ENCODE results near the gene ELOVL6. TPM values are rescaled to one million over a fixed set of nuclear protein-coding genes. Genes with fewer than 3 reads are reported as not detected.
A peak's percentile ranks its signal among the peaks of the same experiment; 100 is the strongest.
"Not testable (repeated sequence)": the region's sequence is repeated elsewhere in the genome, so short reads cannot be mapped to it uniquely, and the experiment has no call there.

ELOVL6 gene
- polyA plus RNA-seq (ENCODE audit: insufficient read length in 3 of 3): 10 to 100 TPM; 31.7 to 35.3 (median 31.9) TPM
- long read RNA-seq, donor 1, full-length matches to known transcripts: 10 of 10 reads
- long read RNA-seq, donor 1, partial matches to known transcripts: 0 of 10 reads
- long read RNA-seq, donor 1, other reads (novel, unspliced or antisense): 0 of 10 reads
- long read RNA-seq, donor 2, full-length matches to known transcripts: 18 of 18 reads
- long read RNA-seq, donor 2, partial matches to known transcripts: 0 of 18 reads
- long read RNA-seq, donor 2, other reads (novel, unspliced or antisense): 0 of 18 reads
- long read RNA-seq, donor 3, full-length matches to known transcripts: 9 of 9 reads
- long read RNA-seq, donor 3, partial matches to known transcripts: 0 of 9 reads
- long read RNA-seq, donor 3, other reads (novel, unspliced or antisense): 0 of 9 reads
- long read RNA-seq, donor 4, full-length matches to known transcripts: 11 of 11 reads
- long read RNA-seq, donor 4, partial matches to known transcripts: 0 of 11 reads
- long read RNA-seq, donor 4, other reads (novel, unspliced or antisense): 0 of 11 reads
- long read RNA-seq, donor 5, partial matches to known transcripts: 0 of 2 reads
- long read RNA-seq, donor 5, other reads (novel, unspliced or antisense): 0 of 2 reads
- long read RNA-seq, donor 6, transcript ELOVL6-201 (4 exons, 3,090 nt): major isoform, 24 of 27 reads
- long read RNA-seq, donor 6, partial matches to known transcripts: 0 of 27 reads
- long read RNA-seq, donor 6, other reads (novel, unspliced or antisense): 0 of 27 reads
- long read RNA-seq, donor 7, full-length matches to known transcripts: 12 of 12 reads
- long read RNA-seq, donor 7, partial matches to known transcripts: 0 of 12 reads
- long read RNA-seq, donor 7, other reads (novel, unspliced or antisense): 0 of 12 reads
- long read RNA-seq, donor 8, full-length matches to known transcripts: 8 of 8 reads
- long read RNA-seq, donor 8, partial matches to known transcripts: 0 of 8 reads
- long read RNA-seq, donor 8, other reads (novel, unspliced or antisense): 0 of 8 reads
- long read RNA-seq, donor 9, transcript ELOVL6-201 (4 exons, 3,090 nt): major isoform, 10 of 12 reads
- long read RNA-seq, donor 9, partial matches to known transcripts: 0 of 12 reads
- long read RNA-seq, donor 9, other reads (novel, unspliced or antisense): 0 of 12 reads
- long read RNA-seq, donor 10, full-length matches to known transcripts: 6 of 6 reads
- long read RNA-seq, donor 10, partial matches to known transcripts: 0 of 6 reads
- long read RNA-seq, donor 10, other reads (novel, unspliced or antisense): 0 of 6 reads
- long read RNA-seq, donor 11, partial matches to known transcripts: 0 of 5 reads
- long read RNA-seq, donor 11, other reads (novel, unspliced or antisense): 0 of 5 reads
- long read RNA-seq, donor 12, transcript ELOVL6-201 (4 exons, 3,090 nt): major isoform, 8 of 8 reads
- long read RNA-seq, donor 12, partial matches to known transcripts: 0 of 8 reads
- long read RNA-seq, donor 12, other reads (novel, unspliced or antisense): 0 of 8 reads
- long read RNA-seq, donor 13, full-length matches to known transcripts: 4 of 4 reads
- long read RNA-seq, donor 13, partial matches to known transcripts: 0 of 4 reads
- long read RNA-seq, donor 13, other reads (novel, unspliced or antisense): 0 of 4 reads
- long read RNA-seq, donor 14, full-length matches to known transcripts: 17 of 17 reads
- long read RNA-seq, donor 14, partial matches to known transcripts: 0 of 17 reads
- long read RNA-seq, donor 14, other reads (novel, unspliced or antisense): 0 of 17 reads
- long read RNA-seq, donor 15, full-length matches to known transcripts: 21 of 21 reads
- long read RNA-seq, donor 15, partial matches to known transcripts: 0 of 21 reads
- long read RNA-seq, donor 15, other reads (novel, unspliced or antisense): 0 of 21 reads
- long read RNA-seq, donor 16, full-length matches to known transcripts: 16 of 16 reads
- long read RNA-seq, donor 16, partial matches to known transcripts: 0 of 16 reads
- long read RNA-seq, donor 16, other reads (novel, unspliced or antisense): 0 of 16 reads

- DNase-seq: peak; percentile 79
Observed at GRCh38 chr4:110198435-110199416, at the start of gene ELOVL6. Gene ELOVL6 (minus strand): TSS chr4:110198615. CDS start chr4:110198335, 280 bp downstream.

DNA sequence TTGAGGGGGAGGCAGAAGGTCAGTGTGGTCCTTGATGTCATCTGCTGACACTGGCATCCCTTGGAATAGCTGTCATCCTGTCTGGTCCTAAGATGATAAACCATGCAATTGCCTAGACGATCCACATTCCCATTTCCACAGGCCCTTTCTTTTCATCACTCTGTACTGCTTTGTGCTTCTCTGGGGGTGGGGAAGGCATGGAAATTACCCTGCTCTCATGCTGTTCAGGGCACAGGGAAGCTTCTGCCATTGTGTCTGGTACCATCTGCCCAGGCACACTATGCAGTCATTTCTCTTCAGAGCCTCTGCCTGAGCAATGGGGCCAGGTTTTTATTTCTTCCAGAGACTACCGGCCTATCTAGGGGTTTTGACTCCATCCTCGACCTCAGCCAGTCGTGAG, 49.7 kb upstream of the ELOVL6 start:
- DNase-seq: no peak

- DNase-seq: no peak
Observed at GRCh38 chr4:110247591-110247990, 49.2 kb upstream of the ELOVL6 start.

DNA sequence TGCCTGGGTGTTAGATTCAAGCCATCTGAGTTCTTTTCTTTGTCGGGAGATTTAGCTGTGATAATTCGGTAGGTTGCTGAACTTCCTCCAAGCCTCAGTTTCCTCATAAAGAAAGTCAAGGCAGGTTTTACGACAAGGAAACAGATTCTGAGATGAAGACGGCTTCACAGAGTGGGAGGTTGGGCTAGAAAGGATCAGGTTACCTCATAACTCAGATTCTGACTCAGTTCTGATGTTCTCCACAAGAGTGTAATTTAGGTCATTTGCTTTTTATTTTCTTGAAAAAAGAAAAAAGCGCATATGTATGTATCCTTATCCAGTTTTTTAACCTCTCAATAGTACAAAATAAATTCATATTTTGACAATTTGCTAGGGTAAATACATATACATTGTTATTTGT, 47.2 kb upstream of the ELOVL6 start:
- DNase-seq: peak; percentile 23

DNA sequence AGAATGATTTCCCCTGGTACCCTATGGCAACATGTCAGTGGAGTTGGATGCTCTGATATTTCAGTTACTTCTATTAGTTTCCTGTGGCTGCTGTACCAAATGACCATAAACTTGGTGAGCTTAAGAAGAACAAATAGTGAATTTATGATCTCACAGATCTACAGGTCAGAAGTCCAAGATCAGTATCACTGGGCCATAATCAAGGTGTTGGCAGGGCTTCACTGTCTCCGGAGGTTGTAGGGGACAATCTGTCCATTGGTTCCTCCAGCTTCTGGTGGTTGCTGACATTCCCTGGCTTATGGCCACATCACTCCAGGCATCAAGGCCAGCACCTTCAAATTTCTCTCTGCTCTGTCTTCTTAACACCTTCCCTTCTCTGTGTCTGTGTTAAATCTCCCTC, 37.9 kb upstream of the ELOVL6 start:
- DNase-seq: no peak

DNA sequence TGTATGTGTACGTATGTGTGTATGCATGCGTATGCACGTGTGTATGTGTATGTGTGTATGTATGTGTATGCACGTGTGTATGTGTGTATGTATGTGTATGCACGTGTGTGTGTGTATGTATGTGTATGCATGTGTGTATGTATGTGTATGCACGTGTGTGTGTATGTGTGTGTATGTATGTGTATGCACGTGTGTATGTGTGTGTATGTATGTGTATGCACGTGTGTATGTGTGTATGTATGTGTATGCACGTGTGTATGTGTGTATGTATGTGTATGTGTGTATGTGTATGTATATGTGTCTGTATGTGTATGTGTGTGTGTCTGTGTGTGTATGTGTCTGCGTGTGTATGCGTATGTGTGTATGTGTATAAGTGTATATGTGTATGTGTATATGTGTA, 35.2 kb upstream of the ELOVL6 start:
- not testable (repeated sequence) for DNase-seq

DNA sequence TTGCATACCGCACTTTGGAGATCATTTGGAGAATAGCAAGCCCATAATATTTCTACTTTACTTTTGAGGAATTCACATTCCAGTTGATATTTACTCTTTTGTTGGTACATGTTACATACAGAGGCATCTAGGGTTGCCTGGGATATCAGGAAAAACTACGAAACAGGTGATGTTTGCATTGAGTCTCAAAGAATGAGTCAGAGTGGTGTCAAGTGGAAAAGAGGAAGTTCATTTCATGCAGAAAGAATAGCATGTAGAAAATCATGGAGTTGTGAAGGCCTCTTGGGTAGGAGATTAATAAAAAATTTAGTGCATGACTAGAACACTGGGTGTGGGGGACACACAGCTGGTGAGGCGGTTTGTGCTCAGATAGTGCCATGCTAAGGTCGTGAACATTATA, 33.5 kb upstream of the ELOVL6 start:
- no peak for DNase-seq

- no peak for DNase-seq
Observed at GRCh38 chr4:110229266-110229665, 30.9 kb upstream of the ELOVL6 start.

DNA sequence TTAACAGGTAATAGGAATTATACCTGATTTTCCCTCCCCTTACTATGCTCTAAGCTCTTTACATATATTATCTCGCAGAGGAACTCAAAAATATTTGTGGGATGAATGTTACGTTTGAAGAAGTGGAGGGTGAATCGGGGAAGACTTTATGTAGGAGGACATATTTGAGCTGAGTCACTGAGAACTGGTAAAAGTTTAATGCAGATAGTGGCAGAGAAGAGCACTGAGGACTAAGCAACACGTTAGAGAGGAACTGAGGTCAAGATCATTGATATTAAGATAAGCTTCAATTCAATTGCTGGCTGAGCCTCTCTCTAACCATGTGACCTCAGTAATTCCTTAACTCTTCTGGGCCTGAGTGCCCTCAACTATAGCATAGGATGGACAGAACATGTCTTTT, 26.4 kb upstream of the ELOVL6 start:
- no peak for DNase-seq

- no peak for DNase-seq
Observed at GRCh38 chr4:110224142-110224541, 25.7 kb upstream of the ELOVL6 start.

DNA sequence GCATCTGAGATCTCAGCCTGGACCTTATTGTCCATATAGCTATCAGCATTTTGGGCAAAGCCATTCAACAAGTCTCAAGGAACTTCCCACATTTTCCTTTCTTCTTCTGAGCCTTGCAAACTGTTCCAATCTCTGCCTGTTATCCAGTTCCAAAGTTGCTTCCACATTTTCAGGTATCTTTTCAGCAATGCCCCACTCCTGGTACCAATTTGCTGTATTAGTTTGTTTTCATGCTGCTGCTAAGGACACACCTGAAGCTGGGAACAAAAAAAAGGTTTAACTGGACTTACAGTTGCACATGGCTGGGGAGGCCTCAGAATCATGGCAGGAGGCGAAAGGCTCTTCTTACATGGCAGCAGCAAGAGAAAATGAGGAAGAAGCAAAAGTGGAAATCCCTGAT, 20.5 kb upstream of the ELOVL6 start:
- not testable (repeated sequence) for DNase-seq

DNA sequence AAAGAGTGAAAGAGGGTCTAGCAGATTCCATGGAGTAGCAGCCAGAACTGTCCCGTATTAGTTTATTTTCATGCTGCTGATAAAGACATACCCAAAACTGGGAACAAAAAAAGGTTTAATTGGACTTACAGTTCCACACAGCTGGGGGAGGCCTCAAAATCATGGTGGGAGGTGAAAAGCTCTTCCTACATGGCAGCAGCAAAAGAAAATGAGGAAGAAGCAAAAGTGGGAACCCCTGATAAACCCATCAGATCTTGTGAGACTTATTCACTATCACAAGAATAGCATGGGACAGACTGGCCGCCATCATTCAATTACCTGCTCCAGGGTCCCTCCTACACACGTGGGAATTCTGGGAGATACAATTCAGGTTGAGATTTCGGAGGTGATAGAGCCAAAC, 18.8 kb upstream of the ELOVL6 start:
- DNase-seq: not testable (repeated sequence)

DNA sequence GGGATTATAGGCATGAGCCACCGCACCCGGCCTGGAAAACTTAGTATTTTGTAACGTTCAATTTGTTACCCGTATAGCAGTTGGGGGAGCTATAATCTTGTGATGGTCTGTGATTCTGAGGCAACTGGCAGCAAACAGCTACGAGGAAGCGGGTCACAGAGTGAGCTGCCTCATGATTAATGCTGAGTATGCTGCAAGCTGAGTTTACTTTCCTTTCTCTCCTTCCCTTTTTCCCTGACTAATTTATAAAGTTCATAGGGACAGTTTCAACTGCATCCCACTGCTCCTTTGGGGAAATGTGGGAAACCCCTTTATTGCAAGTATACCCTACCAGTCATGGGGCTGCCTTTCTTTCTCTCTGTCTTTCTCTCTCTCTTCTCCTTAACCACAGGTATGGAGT, 17.7 kb upstream of the ELOVL6 start:
- no peak for DNase-seq

DNA sequence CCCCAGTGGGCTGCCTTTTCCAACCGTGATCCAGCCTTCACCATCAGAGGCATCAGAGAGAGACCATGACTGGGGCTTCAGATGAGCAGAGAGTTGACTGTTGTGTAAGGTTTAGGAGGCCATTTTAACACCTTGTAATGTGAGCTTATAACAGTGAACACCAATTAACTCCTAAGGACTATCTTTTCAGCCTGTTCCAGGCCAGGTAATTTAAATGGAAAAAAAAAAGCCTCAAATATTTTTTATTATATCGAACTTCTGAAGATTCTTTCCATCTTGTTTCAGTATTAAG, 13.3 kb upstream of the ELOVL6 start:
- DNase-seq: no peak

DNA sequence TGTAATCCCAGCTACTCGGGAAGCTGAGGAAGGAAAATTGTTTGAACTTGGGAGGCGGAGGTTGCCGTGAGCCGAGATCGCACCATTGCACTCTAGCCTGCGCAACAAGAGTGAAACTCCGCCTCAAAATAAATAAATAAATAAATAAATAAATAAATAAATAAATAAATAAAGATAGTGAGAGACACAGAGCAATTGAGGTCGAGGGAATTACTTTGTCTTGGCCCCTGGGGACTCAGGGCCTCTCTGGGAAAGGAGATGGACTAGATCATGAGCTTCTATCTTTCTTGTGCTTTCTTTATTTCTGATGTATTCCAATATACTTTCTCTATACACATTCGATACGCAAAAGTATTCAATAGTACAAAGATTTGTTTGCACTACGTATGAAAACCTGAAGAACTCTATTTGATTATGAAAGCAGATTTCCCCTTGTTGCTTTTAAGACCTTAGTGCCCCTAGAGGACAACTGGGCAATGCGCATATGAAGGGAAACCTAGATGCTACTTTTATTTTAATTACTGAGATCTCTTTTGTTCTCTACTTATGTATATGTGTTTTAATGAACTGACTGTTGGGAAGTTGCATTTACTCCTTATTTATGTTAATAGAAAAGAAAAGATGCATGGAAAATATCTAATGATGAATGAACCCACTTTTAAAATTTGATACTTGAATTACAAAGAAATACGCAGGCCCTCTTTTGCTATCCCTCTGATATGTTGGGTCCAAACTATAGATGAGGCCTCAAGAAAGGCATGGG, 12.8 kb upstream of the ELOVL6 start:
- no peak for DNase-seq

DNA sequence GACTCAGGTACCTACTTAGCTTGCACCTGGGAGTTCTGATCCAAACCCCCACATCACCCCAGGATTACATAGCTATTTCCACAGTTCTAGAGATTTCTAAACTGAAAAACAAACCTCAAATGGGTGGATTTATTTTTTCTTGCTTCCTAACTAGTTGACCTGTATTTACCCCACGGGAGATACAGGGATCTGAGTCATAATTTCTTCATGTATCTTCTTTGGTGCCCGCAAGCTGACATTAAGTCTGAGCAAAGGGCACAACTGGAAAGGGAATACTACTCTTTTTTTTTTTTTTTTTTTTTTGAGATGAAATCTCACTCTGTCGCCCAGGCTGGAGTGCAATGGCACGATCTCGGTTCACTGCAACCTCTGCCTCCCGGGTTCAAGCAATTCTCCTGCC, 10.0 kb upstream of the ELOVL6 start:
- no peak for DNase-seq

DNA sequence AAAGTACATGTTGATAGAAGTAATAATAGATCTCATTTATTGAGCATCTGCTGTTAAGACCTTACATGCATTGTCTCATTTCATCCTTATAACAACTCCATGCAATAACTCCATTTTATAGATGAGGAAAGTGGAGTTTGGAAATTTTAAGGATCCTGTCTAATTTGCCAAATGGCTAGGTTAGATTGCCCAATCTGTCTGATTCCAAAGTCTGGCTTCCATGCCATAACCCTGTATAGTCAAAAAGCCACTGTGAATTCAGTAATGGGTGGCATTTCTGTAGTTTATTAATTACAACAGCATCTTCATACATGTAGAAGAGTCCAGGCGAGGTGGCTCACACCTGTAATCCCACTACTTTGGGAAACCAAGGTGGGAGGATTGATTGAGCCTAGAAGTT, 8.8 kb upstream of the ELOVL6 start:
- no peak for DNase-seq

DNA sequence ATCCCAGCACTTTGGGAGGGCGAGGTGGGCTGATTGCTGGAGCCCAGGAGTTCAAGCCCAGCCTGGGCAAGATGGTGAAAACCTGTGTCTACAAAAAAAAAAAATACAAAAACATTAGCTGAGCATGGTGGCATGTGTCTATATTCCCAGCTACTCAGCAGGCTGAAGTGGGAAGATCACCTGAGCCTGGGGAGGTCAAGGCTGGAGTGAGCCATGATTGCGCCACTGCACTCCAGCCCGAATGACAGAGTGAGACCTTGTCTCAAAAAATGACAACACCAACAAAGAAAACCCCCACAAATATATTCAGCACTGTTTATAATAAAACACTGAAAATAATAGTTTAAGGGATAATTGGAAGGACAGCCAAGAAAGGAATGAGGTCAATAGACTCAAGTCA, 3.6 kb upstream of the ELOVL6 start:
- no peak for DNase-seq

DNA sequence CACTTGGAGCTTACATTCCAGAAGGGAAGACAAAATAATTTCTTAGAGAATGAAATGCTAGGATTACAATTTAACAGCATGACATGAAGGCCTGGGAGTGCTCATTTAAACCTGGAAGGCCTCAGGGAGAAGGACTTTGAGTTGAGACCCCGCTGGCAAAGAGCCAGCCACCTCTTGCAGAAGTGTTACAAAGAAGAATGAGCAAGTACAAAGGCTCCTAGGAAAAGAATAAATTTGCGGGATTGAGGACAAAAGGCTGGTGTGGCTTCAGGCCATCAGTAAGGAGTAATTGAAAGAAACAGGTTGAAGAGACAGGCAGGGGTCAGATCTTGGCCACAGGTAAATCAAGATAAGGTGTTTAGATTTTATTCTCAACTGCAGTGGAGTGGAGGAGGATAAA, 3.1 kb upstream of the ELOVL6 start:
- no peak for DNase-seq
